ENCODE results near the gene HOXD11.
A peak's percentile ranks its signal among the peaks of the same experiment; 100 is the strongest.

Gene HOXD11

DNA sequence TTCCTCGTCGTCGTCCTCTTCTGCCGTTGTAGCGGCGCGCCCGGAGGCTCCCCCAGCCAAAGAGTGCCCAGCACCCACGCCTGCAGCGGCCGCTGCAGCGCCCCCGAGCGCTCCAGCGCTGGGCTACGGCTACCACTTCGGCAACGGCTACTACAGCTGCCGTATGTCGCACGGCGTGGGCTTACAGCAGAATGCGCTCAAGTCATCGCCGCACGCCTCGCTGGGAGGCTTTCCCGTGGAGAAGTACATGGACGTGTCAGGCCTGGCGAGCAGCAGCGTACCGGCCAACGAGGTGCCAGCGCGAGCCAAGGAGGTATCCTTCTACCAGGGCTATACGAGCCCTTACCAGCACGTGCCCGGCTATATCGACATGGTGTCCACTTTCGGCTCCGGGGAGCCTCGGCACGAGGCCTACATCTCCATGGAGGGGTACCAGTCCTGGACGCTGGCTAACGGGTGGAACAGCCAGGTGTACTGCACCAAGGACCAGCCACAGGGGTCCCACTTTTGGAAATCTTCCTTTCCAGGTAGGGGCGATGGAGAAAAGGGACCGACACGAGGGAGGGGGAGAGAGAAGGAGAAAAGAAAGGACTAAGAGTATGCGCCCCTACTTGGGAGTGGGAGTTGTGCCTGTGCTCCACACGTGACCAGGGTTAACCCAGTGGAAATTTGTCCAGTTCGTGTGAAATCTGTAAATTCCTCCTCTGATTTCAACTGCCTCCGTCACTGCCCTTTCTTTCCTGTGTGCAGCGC is 13.8 kb upstream of the HOXD11 start:
- no peak for DNase-seq (ENCODE audit: low read depth in 2 of 2)

- DNase-seq (ENCODE audit: low read depth in 2 of 2): no peak
Observed at GRCh38 chr2:176093898-176094249, 13.2 kb upstream of the HOXD11 start.

GRCh38 chr2:176094349-176094748 is 12.7 kb upstream of the HOXD11 start:
- DNase-seq (ENCODE audit: low read depth in 2 of 2): no peak

DNA sequence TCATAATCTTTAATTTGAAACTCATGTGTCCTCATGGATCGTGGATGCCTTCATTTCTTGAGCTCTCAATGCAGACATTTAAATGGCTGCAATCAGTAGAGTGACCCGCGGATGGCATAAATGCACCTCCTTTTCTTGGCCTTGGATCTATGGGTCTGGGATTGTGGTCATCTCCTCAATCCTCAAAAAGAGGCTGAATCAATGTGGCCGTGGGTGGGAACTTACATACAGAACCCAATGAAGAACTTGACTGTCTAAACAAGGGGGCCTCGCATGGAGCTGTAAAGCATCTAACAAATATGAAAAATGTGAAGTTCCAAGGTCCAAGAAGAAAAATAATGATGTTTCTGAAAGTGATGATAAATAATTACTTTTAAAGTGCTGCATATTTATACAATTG is 11.7 kb upstream of the HOXD11 start:
- no peak for DNase-seq (ENCODE audit: low read depth in 2 of 2)

DNA sequence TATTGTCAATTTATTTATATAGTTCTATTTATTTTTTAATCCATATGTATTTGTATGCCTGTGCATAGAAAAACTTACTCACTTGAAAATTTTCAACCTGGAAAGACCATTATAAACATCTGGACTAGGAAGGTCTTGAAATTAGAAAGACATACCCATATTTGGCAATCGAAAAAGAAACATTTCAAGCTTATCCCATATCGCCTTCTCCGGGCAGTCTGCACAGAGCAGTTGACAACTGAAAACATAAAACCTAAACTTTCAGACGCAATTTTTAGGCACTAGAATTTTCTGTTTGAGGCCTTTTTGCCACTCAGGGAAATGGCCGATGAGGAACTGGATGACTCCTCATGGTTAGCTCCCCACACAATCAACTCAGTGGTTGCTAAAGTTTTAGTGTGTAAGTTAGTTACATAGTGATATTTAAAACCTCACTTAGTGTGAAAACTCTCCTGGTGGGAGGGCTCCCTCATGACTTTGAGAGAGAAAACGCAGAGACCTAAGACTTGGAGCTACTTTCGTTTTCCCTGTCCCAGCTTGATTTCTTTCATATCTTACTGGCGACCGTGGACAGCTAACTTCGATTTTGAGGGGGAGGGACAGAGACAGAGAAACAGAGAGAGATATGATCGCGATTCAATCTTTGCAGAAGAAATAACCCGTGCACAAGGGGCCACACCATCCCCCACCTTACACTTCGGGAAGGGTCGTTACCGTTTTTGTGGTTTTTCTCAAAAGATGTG is 10.7 kb upstream of the HOXD11 start:
- no peak for DNase-seq (ENCODE audit: low read depth in 2 of 2)

DNA sequence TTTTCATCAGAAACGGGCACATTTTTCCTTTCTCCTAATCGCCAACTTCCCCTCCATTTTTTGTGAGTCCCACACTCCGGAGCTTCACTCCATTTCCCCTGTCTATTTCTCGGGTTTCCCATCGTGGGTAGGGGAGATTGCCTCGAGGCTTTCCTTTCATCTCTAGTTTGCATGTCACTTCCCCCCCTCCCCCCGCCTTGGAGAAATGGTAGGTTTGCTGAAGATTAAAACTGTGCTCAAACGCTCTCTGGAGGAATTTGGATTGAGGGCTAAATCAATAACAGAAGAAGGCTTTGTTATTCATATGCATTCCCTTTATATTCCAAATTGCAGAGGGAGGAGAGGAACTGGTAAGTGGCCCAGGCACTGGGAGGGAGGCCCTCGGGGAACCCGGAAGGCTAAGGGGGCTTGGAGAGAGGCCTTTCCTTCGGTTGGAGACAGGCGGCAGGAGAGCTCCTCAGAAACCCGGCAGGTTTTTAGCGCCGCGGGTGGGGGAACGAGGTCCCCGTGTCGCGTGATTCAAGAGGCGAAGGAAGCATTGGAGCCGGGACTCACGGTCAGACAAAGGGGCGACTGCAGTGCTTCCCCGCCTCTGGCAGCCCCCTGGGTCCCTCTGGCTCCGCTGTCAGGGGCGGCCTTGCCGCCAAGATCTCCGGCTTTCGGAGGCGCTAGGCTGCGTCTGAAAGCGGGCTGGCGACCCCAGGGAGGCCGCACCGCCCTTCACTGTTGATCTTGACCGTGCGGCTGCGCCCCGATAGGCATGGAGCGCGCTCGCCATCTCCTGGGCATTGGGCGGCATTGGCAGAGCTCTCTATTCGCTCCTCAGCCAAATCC is 9.9 kb upstream of the HOXD11 start:
- DNase-seq (ENCODE audit: low read depth in 2 of 2): peak; percentile 13 to 19

DNA sequence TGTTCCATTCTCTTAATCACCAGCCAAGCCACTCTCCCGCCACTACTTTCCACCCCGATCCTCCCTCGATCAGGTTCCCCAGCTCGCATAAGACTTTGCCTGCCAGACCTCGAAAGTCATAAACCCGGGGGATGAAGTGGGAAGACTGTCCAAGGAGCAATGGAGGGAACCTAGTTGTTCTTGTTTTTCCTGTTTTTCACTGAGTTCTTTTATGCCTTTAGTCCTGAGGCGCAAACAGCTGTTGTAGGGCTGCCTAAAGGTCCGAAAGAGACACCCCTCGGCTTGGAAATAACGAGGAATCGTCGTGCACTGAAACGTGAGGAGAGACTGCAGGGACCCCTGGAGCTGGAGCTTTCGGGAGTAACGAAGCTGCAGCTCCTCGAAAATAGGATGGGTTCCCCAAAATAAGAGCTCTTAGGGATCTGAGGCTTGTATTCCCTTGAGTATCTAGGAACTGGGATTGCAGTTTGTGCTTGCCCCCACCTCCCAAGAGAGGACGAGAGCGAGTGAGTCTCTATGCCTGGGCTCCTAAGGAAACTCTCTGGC is 9.2 kb upstream of the HOXD11 start:
- DNase-seq (ENCODE audit: low read depth in 2 of 2): no peak

DNA sequence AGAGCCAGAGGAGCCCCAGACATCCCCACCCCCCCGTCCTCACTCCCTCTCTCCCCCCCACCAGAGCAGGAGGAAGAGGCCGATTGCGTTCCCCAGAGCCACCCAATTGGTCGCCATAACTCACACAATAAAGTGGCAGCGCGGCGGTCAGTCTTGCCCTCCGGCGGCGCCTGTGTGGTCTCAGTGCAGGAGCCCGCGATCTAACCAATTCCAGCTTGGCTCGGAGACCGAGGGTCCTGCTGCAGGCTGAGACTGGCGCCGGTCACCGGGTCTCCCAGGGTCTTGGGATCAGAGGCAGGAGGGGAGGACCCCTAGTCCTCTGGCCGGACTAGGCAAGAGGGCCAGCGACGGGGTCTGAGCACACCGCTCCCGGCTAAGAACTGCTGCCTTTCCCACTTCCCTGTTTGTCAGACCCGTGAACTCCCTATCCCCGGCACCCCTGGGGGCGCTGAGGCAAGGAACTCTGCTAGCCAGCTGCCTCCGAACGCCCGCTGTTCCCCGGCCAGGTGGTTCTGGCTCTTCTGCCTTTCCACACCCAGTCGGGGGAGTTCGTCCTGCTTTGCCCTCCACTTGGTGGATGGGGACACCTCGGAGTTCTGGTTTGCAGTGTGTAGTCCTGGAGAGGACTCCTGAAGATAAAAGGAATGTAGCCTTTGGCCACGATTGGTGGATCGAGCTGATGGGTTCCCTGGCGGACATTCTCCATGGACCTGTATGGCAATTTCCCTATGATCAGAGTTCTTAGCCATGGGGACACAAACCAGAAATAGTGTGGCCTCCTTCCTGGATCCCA is 8.5 kb upstream of the HOXD11 start:
- no peak for DNase-seq (ENCODE audit: low read depth in 2 of 2)

DNA sequence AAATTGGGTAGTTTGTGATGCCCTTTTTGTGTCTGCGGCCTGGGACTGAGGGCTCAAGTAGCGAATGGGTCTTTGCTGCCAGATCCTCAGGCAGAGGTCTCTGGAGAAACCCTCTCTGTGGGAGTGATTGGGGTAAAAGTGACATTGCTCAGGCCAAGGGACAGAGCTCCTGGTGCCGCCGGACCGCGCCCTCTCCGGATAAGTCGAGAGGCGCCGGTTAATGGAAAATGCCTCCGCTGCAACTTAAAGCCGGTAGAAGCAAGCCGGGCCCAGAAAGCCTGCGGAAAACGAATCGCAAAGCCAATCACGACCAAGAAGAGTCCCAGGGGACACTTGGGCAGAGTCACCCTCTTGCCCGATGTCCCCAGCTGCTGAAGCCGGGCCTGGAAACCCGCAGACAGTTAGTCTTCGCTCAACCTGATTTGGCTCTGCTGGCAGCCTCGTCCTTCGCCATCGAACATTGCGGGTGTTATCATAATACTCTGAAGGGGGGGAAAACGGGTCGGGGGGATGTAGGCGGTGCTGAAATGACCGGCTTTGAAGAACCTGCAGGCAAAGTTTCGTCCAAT is 7.8 kb upstream of the HOXD11 start:
- DNase-seq (ENCODE audit: low read depth in 2 of 2): no peak

DNA sequence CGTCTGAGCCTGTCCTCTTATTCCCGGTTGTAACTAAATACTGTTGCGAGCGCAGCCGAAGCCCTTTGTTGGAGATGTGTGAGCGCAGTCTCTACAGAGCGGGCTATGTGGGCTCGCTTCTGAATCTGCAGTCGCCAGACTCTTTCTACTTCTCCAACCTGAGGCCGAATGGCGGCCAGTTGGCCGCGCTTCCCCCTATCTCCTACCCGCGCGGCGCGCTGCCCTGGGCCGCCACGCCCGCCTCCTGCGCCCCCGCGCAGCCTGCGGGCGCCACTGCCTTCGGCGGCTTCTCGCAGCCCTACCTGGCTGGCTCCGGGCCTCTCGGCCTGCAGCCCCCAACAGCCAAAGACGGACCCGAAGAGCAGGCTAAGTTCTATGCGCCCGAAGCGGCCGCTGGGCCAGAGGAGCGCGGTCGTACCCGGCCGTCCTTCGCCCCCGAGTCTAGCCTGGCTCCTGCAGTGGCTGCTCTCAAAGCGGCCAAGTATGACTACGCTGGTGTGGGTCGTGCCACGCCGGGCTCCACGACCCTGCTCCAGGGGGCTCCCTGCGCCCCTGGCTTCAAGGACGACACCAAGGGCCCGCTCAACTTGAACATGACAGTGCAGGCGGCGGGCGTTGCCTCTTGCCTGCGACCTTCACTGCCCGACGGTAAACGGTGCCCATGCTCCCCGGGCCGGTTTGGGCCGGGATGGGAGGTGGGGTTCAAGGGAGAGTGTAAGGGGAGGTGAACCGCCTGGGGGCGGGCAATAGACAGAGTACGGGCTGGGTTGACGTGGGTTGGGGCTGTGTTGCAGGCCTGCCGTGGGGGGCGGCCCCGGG is 7.1 kb upstream of the HOXD11 start, which contains the start of gene HOXD12:
Gene HOXD12, plus strand, starts transcription at position 68 of the 819 bp plus-strand sequence. Its CDS starts 7 bp downstream, at position 75.
- no peak for DNase-seq (ENCODE audit: low read depth in 2 of 2)

DNA sequence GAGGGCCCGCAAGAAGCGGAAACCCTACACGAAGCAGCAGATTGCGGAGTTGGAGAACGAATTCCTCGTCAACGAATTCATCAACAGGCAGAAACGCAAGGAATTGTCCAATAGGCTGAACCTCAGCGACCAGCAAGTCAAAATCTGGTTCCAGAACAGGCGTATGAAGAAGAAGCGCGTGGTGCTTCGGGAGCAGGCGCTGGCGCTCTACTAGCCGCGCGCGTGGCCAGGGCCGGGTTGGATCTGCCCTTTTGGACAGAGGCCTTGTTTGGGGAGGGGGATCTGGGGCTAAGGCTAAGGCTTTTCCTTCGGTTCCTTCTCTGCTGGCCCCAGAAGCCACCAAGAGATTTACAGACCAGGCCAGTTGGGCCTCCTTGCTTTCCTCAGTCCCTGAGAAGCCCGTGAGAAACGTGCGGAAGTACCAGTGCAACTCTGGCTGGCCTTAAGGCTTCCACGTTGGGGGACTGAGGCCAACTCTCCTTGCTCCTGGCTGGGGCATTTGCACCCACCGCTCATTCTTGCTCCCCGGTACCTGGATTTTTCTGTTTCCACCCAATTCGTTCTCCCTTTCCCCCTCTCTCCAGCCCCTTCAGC is 6.4 kb upstream of the HOXD11 start:
- DNase-seq (ENCODE audit: low read depth in 2 of 2): no peak

- no peak for DNase-seq (ENCODE audit: low read depth in 2 of 2)
Observed at GRCh38 chr2:176101216-176101830, 5.8 kb upstream of the HOXD11 start.

DNA sequence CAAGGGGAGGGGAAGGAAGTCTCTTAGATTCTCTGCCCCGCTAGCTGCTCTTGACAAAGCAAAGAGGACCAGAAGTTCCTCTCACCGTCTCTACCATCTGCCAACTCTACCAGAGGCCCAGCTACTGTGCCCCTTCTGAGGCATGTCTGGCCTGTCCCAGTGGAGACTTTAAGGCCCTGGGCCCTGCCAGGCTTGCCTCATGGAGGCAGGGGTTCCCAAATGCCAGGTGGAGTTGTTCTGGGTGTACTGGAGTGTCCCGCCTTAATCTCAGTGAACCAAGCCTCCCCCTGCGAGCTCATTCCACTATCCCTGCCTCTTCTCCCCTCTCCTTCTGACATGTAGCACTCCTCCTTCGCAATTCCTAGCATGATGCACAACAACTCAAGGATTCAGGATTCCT is 5.2 kb upstream of the HOXD11 start:
- DNase-seq (ENCODE audit: low read depth in 2 of 2): no peak

- DNase-seq (ENCODE audit: low read depth in 2 of 2): no peak
Observed at GRCh38 chr2:176102309-176102866, 4.7 kb upstream of the HOXD11 start.

- no peak for DNase-seq (ENCODE audit: low read depth in 2 of 2)
Observed at GRCh38 chr2:176103194-176103593, 3.9 kb upstream of the HOXD11 start.

DNA sequence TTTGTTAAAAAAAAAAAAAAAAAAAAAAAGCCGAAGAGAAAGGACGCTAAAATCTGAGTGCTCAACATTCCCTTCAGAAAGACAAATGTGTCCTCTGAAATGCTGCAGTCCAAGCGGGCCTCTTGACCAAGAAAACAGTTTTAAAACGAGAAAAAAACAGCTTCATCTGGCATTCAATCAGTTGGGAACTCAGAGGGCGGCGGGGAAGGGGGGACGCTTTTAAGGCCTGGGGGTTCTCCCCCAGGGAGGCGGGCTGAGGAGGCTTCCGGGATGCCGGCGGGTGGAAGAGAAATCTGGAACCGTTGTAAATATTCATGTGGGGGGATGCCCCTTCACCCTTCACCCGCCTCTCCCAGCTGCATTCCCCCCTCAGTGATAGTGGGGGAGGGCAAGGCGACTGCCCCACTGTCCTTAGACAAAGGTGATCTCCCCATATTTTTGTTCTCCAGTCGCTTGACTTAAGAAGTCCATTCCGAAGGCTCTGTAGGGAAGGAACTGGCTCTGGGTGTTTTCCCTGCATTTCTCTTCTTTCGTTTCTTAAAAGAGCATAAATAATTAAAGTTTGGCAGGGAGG is 3.3 kb upstream of the HOXD11 start:
- DNase-seq (ENCODE audit: low read depth in 2 of 2): no peak

- no peak for DNase-seq (ENCODE audit: low read depth in 2 of 2)
Observed at GRCh38 chr2:176104316-176105077, 2.6 kb upstream of the HOXD11 start.

Data from stimulated activated CD8-positive, alpha-beta memory T cell treated with anti-CD3 and anti-CD28 coated beads, Interleukin-15, amount 100 ng/mL, for 4 hours (primary cell).